Coronary artery (tissue), 2 donors: ENCODE measurements around the gene ITFG2.

Source experiments
- DNase-seq: peaks from one replicate; pipeline ENCODE4 v3.0.0-alpha.2; 2017; ENCODE audit warnings: low spot score
- H3K27ac ChIP-seq, 2 donors: fragments of 200-600 bp; sonication (generic); one replicate each; pipeline ENCODE4 v1.5.1; 2016 to 2019
- H3K4me3 ChIP-seq: fragments of 200-600 bp; sonication (generic); 2 replicates; pipeline ENCODE4 v1.5.1; 2016; ENCODE audit warnings: mild to moderate bottlenecking, moderate library complexity
- CTCF ChIP-seq: fragments of 200-600 bp; sonication (generic); IDR thresholded peaks from one replicate; pipeline ENCODE4 v1.5.1; 2019; ENCODE audit warnings: antibody characterized with exemption

Gene ITFG2

GRCh38 chr12:2772370-2772769 lies 40.1 kb upstream of the ITFG2 start:
- Histone ChIP-seq H3K4me3 (no peak overlapping the region), H3K27ac (no peak overlapping the region)
- no peak for TF ChIP-seq CTCF
- DNase-seq: peak; percentile 52

GRCh38 chr12:2773199-2773875 lies 39.1 kb upstream of the ITFG2 start:
- no peak for TF ChIP-seq CTCF
- H3K4me3 ChIP-seq: no peak overlapping the region
- DNase-seq: no peak
- no peak overlapping the region for H3K27ac ChIP-seq

- DNase-seq: no peak
- no peak for TF ChIP-seq CTCF
- no peak overlapping the region for H3K27ac ChIP-seq
Measured at GRCh38 chr12:2775431-2775830, 37.0 kb upstream of the ITFG2 start.

GRCh38 chr12:2776129-2776806 lies 36.2 kb upstream of the ITFG2 start:
- peak; percentile 57 for DNase-seq
- H3K4me3 ChIP-seq: no peak overlapping the region
- no peak overlapping the region for H3K27ac ChIP-seq
- TF ChIP-seq CTCF: no peak

More at GRCh38 chr12:2775431-2775830, 37.0 kb upstream of the ITFG2 start:
- H3K4me3 ChIP-seq: no peak overlapping the region

- DNase-seq: no peak
- Histone ChIP-seq H3K27ac (no peak overlapping the region), H3K4me3 (no peak overlapping the region)
- no peak for TF ChIP-seq CTCF
Measured at GRCh38 chr12:2779281-2779680, 33.2 kb upstream of the ITFG2 start.

GRCh38 chr12:2783936-2784600 lies 28.4 kb upstream of the ITFG2 start:
- DNase-seq: peak; percentile 76
- peak overlapping the region; percentile 64 for H3K4me3 ChIP-seq
- TF ChIP-seq CTCF: peak; percentile 85

More at GRCh38 chr12:2783936-2784600, 28.4 kb upstream of the ITFG2 start:
- no peak overlapping the region for H3K27ac ChIP-seq
